Endometrial microvascular endothelial cells (primary cell): ENCODE results near the gene DNAI1. TPM values are rescaled to one million over a fixed set of nuclear protein-coding genes. Genes with fewer than 3 reads are reported as not detected.

ENCODE experiments used
- in situ Hi-C: cut with HindIII; loops from 2 replicates; pipeline ENCODE4 v1.10.0; 2017; ENCODE audit warnings: low sequenced_read_pairs, low pct_unique_long_range_greater_than_20kb; ENCODE audit errors: inconsistent ontology term
- total RNA-seq: library from RNA; depleted of rRNA; stranded (reverse); fragments of >200 nt; gene quantifications from one replicate; pipeline ENCODE4 v1.2.3, GENCODE V29; 2015; ENCODE audit errors: inconsistent ontology term

Gene DNAI1
- total RNA-seq, 1 donor from 2014 or later, result not detected

DNA sequence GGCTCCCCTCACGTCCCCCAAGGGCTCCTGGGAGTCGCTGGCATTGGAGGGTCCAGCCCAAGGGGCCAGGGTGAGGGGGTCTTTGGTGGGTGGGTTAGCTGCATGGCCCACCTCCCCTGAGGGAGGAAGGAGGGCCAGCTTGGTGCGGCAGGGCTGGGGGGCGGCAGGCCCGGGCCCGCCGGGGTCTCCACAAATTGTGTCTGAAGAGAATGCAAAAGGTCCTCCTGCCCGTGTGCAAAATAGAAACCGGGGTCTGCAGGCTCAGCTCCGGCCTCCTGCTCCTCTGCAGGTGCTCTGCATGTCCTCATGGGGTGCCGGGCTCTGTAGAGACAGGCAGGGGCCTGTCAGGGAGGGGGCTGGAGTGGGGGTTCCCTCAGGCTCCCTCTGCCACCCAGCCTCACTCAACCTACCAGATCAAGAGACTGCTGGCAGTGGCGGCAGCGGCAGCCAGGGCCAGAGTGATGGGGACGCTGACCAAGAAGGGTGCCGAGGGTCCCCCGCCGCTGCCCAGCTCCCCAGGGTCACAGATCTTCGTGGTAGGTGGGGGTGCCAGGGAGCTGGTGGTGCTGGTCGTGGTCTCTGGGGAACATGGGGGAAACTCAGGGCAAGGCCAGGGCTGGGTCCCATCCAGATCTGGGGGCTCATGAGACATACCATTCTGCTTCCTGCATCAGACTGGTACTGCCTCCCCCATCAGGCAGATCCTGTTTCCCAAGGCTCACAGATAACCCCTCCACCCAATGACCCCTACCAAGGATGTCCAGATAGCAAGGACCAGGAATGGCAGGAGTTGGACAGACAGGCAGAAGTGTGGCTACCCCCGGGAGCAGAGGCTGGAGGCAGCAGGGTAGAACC, 93.4 kb downstream of the DNAI1 start:
- in situ Hi-C loops, result no loop called here

DNA sequence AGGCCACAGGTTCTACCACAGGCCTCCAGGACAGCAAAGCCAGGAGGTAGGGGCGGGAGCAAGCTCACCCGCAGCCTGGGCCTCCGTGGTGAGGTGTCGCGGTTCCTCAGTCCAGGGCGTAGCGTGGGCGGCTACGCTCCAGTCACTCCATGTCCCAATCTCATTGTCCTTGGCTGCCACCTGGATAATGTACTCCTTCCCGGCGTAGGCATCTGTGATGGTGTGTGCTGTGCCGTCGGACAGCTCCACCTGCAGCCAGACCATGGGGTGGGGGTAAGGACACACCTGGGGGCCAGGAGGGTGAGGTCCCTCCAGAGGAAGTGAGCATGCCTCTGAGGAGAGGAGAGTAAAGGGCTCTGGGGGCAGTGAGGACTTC, 94.0 kb downstream of the DNAI1 start:
- in situ Hi-C loops, result no loop called here

DNA sequence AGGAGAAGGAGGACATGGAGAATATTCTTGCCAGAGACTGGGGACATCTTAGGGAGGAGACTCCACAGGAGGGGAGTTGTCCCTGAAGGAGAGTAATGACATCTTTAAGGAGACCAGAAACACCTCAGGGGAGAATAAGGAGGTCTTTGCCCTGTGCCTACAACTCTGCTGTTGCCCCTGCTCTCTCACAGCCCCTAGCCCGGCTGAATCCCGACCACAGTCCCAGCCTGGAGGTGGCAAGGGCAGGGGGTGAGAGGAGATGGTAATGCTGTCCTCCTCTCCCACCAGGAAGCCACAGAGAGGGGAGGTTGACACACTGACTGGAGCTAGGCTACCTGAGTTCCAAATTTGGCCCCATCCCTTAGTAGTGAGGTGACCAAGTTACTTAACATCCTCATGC, 94.4 kb downstream of the DNAI1 start:
- in situ Hi-C loops, result no loop called here

DNA sequence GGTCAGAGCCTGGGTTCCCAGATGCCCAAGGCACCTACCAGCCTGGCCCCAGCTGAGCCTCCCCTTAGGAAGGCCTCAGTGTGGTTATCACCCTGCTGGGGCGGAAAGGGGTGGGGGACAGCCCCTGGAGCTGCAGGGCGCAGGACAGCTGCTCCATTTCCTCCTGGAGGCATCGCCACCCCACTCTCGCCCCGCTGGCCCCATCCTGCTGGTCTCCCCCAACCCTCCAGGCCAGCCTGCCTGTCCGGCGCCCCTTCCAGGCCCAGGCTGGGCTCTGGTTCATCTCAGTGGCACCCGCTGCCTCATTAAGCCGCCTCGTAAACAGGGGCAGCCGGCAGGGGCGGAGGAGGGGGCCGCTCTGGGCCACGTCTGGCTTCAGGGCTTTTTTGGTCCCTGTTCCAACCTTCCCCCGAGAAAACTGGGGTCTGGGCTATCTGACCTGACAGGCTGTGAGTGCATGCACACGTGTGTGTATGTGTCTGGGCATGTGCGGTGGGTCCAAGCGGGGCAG, 95.0 kb downstream of the DNAI1 start:
- in situ Hi-C loops, result no loop called here

DNA sequence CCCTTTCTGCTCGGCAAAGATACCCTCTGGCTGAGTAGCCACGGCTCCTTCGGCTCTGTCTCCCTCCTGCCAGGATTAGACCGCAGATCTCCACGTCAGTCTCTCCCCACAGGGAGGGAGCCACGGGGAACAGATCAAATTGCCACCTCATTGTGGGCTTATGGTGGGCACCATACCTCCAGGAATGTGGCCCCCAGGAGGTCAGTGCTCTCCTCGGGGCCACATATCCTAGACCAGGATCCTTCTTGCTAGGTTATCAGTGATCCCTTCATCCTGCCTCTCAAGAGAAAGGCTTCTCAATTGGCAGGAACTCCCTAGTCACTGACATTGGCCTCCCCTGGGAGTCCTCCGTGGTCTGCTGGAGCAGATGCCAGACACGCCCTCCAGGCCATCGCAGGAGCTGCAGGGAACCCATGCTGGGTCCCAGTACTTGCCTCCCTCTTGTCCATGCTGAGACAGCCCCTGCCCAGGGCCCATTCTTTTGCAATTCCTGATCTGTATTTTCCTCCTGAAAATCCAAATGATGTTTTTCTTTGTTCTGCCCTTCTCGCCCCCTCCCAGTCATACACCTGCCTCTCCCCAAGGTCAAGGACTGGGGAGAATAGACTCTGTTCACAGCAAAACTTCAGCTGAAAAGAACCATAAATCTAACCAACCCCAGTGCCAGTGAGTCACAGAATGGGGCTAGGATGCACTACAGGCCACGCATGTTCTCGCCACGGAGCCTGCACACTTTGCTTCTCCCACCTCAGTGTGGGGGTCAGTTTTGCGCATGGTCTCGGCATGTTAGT, 95.8 kb downstream of the DNAI1 start:
- in situ Hi-C loops, result no loop called here

DNA sequence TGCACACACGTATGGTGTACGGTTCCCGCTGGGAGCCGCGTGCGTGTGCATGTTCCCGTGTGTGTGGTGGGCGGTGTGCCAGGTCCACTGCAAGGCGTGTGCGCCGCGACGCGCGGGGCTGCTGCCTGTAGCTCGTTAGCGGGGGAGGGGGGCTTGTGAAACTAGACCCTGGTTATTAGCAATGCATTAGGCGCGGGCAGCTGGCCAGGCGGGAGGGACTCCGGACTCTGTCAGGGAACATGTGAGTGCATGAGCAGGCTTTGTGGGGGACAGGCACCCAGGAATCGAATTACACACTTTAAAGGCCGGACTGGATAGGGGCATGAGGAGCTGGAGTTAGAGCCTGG, 96.4 kb downstream of the DNAI1 start:
- in situ Hi-C loops, result no loop called here

DNA sequence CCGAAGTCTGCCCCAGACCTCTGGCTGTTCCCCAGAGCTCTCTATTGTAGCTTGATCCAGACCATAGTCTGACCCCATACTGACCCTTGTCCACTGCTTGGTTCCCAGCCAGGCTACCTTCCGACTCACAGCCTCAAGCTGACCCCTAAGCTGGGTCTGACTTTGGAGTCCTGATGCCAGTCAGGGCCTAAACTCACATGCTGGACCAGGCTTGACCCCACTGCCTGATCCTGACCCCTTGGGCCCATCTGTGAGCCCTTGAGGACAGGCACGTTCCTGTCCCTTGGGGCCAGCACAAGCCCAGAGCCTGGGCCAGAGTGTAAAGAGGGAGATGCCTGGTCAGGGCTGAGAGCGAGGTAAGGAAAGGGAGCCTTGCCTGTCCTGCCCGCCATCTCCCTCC, 96.9 kb downstream of the DNAI1 start:
- in situ Hi-C loops, result no loop called here

DNA sequence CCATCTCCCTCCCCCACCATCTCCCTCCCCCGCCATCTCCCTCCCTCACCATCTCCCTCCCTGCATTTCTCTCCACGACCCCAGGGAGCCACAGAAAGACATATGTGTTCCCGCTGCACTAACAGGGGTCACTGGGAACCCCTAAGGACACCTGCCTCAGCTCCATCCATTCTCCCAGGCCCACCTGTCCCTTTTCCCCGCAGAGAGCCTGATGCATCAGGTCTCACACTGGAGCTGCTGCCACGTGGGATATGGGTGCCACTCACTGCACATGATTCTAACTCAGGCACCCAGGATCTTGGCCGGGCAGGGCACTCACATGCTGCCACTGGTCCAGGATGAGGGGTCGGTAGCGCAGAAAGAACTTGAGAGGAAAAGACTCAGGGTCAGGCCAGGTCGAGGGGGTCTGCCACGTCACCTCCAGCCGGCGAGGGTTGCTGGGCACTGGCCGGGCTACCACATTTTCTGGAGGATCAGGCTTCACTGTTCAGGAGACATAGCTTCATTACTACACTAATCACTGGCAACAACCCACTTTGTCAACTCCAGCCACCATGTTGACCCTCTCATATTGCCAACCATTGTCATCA, 97.4 kb downstream of the DNAI1 start:
- in situ Hi-C loops, result no loop called here

DNA sequence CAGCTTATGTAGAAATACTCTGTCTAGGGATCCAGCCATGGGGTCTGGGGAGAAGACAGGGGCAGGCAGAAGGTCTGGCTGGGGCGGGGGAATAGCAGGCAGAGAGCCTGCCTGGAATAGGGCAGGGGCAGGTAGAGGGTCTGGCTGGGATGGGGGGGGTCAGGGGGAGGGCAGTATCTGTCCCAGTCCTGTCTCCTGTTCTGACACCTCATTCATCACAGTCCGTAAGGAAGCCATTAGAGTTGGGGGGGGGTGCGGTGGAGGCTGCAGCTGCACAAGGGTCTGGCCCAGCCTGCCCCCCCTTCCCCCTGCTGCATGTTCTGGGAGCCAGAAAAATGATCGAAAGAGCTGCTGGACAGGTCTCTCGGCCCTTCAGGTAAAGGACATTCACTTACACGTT, 98.3 kb downstream of the DNAI1 start:
- in situ Hi-C loops, result no loop called here

DNA sequence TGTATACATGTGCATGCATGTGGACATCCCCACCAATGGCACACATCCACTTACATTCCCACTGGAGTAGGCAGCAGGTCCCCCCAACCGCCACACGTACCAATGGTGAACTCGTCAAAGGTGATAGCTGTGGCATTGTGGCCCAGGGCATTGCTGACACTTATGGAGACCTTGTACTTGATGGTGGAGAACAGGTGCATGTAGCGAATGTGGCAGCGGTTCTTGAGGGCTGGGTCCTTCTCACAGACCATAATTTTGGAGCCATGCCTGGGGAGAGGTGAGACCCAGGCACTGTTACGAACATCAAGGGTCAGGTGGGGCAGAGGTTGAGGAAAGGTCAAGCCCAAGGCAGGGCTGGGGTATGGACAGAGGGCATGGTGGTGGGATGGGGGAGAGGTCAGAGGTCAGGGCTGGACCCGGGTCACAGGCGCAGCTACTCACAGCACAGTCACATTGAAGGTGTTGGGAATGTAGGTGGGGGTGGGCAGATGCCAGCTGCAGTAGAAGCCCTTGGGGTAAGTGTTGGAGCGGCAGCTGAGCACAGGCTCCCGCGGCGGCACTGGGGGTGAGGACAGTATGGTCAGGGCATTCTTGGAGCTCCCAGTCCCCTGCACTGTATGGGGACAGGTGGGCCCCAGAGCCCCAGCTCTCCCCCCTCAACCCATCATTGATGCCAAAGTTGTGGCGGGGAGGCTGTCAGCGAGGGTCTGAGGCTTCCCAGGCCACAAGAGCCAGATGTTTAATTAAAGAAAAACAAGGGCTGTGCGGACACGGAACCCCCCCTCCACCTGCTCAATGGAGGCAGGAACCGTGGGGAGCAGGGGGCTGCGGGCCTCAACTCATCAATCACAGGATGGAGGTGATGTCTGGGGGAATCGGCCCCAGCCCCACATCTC, 99.1 kb downstream of the DNAI1 start:
- in situ Hi-C loops, result no loop called here

DNA sequence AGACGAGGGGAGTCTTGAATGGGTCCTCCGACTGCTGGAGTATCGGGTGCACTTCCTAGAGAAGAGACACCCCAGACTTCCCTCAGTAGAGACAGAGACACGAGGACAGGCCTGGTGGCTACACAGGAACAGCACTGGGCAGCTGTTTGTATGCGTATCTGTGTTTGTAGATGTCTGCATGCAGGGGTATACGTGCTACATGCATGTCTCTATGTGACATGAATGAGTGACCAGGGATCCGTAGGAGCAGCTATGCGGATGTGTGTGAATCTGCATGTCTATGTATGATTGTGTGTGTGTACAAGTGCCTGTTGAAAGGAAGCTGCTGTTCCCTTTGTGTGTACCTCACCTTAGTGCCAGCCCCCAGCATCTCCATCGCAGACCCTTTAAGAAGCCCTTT, 99.8 kb downstream of the DNAI1 start:
- in situ Hi-C loops, result no loop called here

DNA sequence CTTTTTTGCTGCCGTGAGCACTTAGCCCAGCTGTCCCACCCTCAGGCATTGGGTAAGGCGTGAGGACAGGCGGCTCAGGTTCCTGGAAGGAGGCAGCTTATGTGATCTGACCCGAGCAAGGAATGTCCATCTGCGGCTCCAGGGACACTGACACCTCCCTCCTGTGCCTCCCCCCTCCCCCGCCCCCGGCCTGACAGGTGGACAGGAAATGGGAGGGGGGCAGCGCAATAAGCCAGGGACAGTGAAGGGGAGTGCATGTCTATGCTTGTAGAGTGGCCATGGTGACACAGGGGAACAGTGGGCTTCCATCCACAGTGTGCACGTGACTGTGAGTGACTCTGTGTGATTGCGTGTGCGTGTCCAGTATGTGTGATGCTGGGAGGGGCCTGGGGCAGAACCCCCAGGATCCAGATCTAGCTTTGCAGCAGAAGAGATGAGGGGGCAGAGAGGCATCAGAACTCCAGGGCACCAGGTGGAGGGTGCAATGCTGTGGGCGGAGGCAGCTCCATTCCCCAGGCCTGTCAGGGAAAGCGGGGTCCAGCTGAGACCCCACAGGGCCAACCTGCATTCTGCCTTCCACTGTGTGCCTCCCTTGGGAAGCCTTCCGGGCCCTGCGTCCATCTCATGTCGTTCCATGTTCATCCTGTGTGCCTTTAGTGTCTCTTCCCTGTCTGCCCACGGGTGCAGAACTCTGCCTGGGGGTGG, 100.5 kb downstream of the DNAI1 start:
- in situ Hi-C loops, result no loop called here

DNA sequence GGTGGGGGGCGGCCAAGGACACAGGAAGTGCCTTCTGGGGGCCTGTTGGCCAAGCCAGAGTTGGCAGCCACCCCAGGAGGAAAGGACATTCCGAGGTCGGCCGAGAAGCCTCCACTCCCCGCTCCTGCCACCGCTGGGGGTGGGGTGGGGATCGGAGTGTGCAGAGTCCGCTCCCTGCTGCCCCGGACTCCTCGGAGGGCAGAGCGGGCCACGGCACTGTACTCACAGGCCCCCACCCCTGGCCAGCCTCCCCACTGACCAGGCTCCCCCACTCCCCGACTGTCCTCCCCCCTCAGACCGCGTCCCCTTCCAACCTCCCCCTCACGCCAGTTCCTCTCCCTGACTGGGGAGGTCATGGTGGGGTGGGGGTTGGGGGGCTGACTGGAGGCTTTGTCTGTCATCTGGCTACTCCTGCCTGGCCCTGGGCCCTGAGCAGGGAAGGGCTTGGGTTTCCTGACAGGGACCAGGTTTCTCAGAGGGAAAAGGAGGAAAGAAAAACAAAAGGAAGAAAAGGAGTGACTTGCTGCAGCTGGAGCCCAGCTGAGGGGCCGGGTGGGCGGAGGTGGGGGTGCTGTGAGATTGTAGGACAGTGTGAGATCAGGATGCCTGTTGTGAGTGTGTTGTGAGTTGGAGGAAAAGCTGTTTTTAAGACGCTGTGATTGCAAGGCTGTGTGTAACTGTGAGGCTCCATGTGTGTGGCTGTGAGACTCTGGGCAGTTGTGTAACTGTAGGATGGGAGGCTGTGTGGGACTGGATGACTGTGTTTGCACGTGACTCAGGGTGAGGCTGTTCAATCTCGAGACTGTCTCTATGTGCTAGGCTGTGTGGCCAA, 101.2 kb downstream of the DNAI1 start:
- in situ Hi-C loops, result no loop called here

DNA sequence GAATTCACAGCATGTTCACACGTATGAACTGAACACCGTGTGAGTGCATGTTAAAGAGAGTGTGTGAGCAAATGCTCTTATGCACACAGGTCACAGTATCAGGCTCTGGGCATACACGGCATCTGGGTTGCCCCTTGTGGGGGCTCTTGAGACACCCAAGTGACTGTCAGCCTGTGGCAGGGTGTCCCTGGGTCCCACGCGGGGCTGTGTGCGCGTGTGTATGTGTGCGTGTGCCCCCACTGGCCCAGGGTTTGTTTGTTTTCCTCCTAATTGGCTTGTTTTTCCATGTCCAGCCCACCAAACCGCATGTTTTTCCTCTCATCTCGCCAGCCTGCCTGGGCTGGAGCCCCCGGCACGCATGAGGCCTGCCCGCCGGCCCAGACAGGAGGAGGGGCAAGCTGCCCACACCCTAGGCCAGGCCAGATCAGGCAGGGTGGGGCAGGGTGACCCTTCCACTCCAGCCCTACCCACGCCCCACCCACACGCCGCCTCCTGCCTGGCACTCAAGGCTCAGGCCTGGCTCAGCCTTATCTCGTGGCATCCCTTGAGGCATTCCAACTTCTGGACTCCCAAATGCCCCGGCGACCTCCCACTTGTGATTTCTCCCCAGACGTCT, 102.1 kb downstream of the DNAI1 start:
- in situ Hi-C loops, result no loop called here

DNA sequence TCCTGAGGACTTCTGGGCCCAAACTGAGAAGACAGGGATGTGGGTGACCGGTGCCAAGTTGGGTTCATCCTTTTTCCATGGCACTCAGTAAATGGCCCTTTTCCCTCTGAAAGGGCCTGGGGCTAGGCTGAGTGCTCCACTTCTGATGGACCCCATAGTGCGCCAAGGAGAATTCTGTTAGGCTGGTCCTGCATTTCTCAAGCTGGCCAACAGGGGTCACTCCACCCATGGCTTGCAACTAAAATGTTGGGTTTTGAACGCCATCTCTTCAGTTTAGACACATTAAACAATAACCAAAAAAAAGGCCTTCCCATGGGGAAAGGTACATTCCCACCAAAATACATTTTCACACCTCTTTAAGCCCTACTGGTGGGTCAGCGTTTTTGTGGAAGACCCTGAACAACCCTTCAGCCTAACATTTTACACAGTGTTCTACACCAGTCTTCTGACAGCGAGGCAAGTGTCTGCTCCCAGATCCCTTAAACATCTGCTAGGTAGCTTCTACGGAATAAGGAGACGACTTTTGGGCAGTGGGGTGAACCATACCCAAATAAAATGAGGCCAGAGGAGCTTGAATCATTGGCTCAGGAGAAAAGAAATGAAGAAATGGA, 103.6 kb downstream of the DNAI1 start:
- in situ Hi-C loops, result no loop called here

DNA sequence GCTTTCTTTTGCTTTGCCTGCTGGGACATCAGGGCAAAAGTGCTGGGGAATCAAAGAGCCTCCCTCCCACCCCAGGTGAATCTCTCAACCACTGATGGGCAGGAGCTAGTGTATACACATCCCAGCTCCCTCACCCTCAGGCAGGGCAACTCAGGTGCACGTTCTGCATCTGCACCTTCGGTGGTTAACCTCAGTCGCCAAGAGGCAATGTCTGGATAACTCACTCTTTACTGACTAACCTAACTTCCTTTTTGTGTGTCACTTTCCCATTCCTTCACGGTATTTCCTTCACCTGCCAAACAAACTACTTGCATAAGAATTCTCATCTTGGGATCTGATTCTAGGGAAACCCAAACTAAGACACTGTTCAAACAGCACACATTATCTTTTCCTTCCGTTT, 104.7 kb downstream of the DNAI1 start:
- in situ Hi-C loops, result no loop called here

DNA sequence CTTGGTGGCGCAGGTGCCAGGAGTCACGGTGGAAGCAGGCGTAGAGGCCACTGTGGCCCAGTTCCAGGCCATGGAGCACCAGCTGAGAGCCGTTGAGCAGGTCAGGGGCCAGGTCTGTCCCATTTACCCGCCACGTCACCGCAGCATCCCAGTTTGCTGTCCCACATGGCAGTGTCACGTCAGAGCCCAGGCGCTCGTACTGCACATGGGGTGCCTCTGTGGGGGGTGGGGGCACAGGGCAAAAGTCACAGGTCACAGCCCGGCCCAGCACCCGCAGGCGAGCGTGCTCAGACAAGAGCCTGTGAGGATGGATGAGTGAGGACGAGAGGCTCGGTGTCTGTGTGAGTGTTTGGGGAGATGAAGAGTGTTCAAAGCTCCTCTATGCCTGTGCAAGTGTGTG, 106.0 kb downstream of the DNAI1 start:
- in situ Hi-C loops, result no loop called here
